GM04503 (cell line): ENCODE data around the gene KIF1A.

Experiments
- DNase-seq: peaks from one replicate; pipeline ENCODE4 v3.0.0-alpha.2; 2012; ENCODE audit warnings: low read depth

The KIF1A gene

DNA sequence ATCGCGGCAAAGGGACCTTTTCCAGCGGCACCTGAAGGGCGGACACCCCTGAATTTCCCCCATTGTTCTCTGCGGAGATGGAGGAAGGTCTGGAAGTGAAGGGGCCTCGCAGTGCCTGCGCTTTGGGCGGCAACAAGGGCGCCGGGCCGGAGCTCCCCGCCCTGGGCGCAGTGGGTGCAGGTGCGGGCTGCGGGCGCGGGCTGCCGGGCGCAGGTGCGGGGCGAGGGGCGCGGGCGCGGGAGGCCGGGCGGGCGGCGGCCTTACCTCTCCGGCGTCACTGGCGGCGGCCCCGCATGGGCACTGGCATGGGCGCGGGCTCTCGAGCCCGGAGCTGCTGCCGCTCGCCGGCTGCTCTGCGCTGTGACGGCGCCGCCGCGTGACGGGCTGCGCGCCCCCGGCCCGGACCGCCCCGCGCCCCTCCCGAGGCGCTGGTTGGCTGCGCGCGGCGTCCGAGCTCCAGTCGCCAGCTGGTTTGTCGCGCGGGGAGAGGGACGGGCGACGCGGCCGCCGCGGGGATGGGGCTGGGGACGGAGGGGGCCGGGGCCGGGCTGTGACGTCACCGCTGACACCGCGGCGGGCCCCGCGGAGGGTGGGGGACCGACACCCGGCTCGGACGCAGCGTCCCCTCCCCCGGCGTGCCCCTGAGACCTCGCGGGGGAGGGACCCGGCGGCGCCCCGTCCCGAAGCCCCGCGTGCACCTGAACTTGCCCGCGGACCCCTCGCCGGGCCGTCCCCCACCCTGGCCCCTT is at the start of gene KIF1A:
Gene KIF1A, minus strand, starts transcription at position 362 of the 749 bp plus-strand sequence. CDS start 22,467 bp downstream, outside the sequence.
- DNase-seq = no peak

DNA sequence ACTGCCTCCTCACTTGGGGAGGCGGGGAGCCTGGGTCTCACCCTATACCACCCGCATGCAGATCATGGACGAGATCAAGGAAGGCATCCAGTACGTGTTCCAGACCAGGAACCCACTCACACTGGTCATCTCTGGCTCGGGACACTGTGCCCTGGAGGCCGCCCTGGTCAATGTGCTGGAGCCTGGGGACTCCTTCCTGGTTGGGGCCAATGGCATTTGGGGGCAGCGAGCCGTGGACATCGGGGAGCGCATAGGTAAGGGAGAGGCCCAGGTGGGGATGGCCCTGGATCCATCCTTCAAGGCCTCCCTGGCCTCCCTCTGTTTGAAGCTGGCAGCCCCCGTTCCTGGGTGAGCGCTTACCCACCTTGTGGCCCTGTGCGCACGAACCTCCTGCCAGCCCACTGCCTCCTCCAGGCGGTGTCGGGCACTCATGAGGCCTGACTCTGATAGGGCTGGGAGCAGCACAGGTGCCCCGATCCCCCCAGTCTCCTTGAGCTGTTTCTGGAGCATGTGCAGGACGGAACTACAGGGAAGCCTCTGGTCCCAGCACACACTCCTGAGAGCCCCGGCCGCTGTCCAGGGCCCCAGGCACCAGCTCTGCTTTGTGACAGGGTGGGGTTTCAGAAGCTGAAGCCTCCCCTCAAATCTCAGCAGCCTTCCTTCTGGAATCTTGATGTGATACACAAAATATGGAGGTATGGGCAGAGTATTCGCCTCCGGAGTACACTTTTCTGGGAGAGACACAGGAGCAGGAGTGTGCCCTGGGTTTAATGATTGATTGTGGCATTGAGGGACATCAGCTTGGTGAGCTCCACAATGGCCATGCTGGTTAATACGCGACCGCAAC is 49.3 kb upstream of the KIF1A start:
- no peak for DNase-seq

GRCh38 chr2:240868286-240869108 is 48.5 kb upstream of the KIF1A start, which contains the start of gene AGXT:
Gene AGXT (plus strand): TSS chr2:240868824. CDS start chr2:240868866, 42 bp downstream.
- no peak for DNase-seq

DNA sequence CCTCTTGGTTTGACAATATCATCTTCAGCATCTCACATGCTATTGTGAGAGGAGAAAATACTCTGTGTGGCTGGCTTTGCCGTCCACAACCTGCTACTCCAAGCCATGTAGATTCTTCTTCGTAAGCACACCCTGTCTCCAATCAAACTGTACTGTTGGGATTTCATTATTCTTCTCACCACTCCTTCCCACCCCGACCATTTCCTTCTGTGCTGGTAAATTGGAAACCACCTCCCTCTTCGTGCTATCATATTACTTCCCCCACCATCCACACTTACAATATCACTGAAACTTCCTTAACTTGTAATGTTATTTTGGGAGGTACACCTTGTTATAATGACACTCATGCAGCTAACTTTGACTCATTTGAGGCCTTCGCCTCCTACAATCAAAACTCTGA is 45.4 kb upstream of the KIF1A start:
- DNase-seq = no peak

GRCh38 chr2:240864475-240864874 is 44.5 kb upstream of the KIF1A start:
- no peak for DNase-seq

DNA sequence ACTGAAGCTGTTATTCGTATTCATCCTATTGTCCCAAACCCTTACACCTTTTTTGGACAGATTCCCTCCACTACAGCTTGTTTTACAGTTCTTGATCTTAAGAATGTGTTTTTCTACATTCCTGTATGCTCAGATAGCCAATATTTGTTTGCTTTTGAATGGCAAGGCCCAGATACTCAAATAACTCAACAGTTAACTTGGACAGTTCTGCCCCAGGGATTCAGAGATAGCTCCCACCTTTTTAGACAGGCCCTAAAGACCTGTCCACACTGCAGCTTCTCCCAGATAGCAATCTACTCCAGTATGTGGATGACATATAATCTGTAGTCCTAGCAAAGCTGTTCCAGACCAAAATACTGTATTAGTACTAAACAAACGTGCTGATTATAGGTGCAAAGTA is 41.5 kb upstream of the KIF1A start:
- no peak for DNase-seq

DNA sequence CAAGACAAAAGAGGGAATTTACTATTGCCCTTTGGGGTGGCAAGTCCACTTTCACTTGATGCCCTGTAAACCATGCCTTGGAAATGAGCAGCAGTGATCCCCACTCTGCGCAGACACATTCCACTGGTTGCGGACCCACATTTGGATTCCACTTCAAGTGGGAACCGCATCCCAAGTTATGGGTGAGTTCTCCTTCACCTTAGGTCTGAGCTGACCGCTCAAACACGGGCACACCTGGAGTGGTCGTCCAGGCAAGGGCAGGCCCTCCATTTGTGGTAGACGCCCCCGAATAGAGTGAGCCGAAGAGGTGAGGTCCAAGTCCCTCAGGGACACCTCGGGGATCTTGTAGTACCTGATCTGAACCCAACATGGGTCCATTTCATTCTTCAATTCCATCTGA is 38.9 kb upstream of the KIF1A start:
- no peak for DNase-seq

- no peak for DNase-seq
These were observed 38.3 kb upstream of the KIF1A start for GRCh38 chr2:240858321-240858720.

DNA sequence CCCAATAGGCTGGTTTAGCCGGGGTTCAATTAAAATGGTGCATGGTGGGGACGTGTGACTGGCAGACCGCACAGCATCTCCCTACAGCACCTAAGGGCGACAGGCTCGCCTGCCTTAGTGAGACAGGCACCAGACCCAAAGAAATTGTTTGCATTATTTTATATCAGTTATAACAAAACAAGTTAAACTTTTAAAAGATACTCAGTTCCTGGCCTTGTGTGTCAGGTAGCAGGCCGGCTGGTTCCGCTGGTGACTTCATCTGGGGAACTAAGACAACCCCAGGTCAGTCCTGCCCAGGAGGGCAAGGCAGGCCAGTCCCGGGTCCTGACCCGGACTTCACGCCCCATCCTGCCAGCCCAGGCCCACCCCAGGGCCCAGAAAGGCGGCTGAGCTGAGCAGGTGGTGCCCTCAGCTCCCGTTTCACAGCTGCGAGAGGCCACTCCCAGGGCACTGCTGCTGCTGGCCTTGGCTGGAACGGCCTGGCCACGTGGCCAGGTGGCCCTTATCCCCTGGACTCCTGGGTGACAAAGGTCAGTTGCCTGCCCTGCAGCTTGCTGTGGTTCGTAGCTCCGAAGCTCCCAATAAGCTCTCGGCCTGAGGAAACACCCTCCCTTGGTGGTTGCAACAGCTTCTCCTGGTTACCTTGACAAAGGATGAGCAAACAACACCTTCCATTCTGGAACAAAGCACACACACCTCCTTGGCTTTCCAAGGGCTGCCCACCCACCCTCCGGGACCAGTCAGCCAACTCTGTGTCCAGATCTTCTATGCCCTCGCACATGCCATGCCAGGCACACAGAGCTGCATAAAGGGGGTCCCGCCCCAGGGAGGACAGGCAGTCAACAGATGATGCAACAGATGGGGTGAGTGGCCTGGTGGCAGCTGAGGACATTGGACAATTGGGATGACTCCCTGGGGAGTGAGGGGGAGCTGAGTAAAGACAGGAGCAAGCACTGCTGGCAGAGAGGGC is 37.3 kb upstream of the KIF1A start:
- no peak for DNase-seq

DNA sequence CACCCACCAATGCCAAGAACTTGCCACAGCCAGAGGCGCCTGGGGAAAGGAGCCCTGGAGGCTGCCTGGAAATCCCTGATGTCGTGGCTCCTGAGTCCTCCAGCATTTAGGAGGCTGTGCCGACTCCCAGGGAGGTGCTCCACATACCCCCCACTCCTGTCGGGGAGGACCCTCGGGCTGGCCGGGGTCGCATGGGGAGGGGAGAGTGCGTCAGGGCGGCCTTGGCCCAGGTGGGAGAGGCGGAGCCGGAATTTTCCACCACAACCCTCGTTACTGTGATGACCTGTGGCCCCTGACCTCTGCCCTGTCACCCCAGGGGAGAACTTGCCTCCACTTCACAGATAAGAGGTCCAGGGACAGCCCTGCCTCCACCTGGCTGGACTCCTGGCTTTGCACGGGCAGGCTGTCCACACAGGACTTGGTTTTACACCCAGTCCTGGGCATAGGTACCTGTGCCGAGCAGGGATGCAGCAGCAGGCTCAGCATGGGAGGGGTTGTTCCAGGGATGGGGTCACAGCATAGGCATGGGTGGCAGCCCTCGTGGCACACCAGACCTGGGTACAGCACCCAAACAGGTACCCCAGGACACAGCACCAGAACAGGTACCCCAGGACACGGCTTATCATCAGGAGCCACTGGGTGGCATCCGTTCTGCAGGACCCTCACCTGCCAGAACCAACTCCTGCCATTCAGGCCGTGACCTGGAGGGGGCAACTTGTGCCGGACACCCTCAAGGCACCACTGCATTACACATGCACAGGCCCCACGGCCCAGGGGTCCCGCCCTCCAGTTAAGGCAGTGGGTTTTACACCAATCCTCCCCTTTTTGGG is 36.3 kb upstream of the KIF1A start:
- no peak for DNase-seq

GRCh38 chr2:240855670-240856069 is 35.7 kb upstream of the KIF1A start:
- no peak for DNase-seq

DNA sequence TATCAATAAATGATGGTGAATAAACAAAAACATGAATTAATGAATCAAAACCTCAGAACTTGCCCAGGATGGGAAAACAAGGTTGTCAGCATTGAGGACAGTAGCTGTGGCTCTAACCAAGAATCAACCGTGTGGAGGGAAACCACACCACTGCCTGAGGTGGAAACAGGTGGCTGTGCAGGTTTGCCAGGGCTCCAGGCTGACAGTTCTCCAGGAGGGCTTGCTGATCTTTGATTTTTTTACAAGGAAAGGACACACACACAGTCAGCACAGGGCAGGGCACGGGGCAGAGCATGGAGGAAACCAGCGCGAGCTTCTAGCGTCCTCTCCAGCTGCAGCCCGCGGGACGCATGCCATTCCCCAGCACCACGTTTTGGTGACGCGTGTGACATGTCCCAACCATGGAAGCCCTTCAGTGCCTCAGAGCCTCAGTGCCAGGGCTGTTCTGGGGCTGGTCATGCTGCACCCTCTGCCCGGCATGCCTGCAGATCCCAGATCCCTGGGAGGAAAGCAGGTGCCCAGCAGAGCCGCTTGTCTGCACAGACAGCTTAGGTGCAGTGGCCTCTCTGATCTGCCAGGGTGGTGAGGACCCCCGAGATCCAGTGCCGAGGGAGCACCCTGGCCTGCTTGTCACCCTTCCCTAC is 32.8 kb upstream of the KIF1A start:
- DNase-seq = no peak

GRCh38 chr2:240851078-240851991 is 31.3 kb upstream of the KIF1A start:
- DNase-seq = no peak

GRCh38 chr2:240850756-240851077 is 30.7 kb upstream of the KIF1A start:
- DNase-seq = no peak

GRCh38 chr2:240850026-240850425 is 30.0 kb upstream of the KIF1A start:
- no peak for DNase-seq

DNA sequence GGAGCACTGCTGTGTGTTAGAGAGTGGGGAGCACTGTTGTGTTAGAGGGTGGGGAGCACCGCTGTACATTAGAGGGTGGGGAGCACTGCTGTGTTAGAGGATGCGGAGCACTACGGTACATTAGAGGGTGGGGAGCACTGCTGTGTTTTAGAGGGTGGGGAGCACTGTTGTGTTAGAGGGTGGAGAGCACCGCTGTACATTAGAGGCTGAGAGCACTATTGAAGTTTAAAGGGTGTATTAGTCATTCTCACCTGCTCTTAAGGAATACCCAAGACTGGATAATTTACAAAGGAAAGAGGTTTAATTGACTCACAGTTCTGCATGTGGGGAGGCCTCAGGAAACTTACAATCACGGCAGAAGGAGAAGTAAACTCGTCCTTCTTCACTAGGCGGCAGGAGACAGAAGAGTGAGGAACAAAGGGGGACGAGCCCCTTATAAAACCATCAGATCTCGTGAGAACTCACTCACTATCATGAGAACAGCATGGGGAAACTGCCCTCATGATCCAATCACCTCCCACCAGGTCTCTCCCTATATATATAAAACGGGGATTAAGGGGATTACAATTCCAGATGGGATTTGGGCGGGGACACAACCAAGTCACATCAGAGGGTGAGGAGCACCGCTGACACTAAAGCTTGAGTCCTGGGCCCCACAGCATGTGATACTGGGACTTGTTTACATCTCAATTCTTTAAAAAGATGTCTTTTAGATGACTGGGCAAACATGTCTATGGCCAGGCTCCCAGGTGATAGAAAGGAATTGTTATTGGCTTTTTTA is 29.1 kb upstream of the KIF1A start:
- no peak for DNase-seq

DNA sequence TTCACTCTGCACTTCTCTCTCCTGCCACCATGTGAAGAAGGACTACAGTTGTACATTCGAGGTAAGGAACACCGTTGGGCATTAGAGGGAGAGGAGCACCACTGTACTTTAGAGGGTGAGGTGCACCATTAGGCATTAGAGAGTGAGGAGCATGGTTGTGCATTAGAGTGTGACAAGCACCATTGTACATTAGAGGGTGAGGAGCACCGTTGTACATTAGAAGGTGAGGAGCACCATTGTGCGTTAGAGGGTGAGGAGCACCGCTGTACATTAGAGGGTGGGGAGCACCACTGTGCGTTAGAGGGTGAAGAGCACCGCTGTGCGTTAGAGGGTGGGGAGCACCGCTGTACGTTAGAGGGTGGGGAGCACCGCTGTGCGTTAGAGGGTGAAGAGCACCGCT is 27.8 kb upstream of the KIF1A start:
- no peak for DNase-seq
